GM18907 (cell line): Measurements from ENCODE around the gene VEZF1.
"Not testable (repeated sequence)": the region's sequence is repeated elsewhere in the genome, so short reads cannot be mapped to it uniquely, and the experiment has no call there.

Source experiments
- ATAC-seq: cut with Tn5 transposase; IDR thresholded peaks from one replicate; pipeline ENCODE4 v1.9.1; 2021; ENCODE audit warnings: mild to moderate bottlenecking, moderate library complexity; ENCODE audit not compliant: unreplicated experiment

VEZF1 gene

GRCh38 chr17:57974053-57974824 lies 13.8 kb downstream of the VEZF1 start:
- ATAC-seq, result not testable (repeated sequence)

GRCh38 chr17:57972151-57972550 lies 15.9 kb downstream of the VEZF1 start:
- no peak for ATAC-seq

- ATAC-seq, result no peak
These were observed 16.5 kb downstream of the VEZF1 start for GRCh38 chr17:57971572-57971971.

GRCh38 chr17:57970710-57971109 lies 17.3 kb downstream of the VEZF1 start:
- no peak for ATAC-seq

GRCh38 chr17:57968456-57968855 lies 19.6 kb downstream of the VEZF1 start:
- no peak for ATAC-seq

GRCh38 chr17:57966875-57967274 lies 21.2 kb downstream of the VEZF1 start:
- no peak for ATAC-seq

GRCh38 chr17:57966246-57966645 lies 21.8 kb downstream of the VEZF1 start:
- no peak for ATAC-seq

- no peak for ATAC-seq
These were observed 22.4 kb downstream of the VEZF1 start for GRCh38 chr17:57965521-57966160.

- no peak for ATAC-seq
These were observed 24.9 kb downstream of the VEZF1 start for GRCh38 chr17:57963149-57963511.

- no peak for ATAC-seq
These were observed 25.5 kb downstream of the VEZF1 start for GRCh38 chr17:57962279-57963148.

GRCh38 chr17:57959929-57960328 lies 28.1 kb downstream of the VEZF1 start:
- ATAC-seq, result no peak

GRCh38 chr17:57958391-57958790 lies 29.7 kb downstream of the VEZF1 start:
- not testable (repeated sequence) for ATAC-seq

- no peak for ATAC-seq
These were observed 30.2 kb downstream of the VEZF1 start for GRCh38 chr17:57957886-57958285.

- no peak for ATAC-seq
These were observed 30.8 kb downstream of the VEZF1 start for GRCh38 chr17:57957120-57957850.

GRCh38 chr17:57956291-57957119 lies 31.5 kb downstream of the VEZF1 start:
- ATAC-seq, result peak; percentile 67

GRCh38 chr17:57955183-57955931 lies 32.7 kb downstream of the VEZF1 start, which contains the start of gene CUEDC1:
CUEDC1 (minus strand) TSS chr17:57955412; CDS start chr17:57885564, 69,848 bp downstream.
- ATAC-seq, result peak; percentile 47

GRCh38 chr17:57954397-57955182 lies 33.5 kb downstream of the VEZF1 start:
- peak; percentile 23 for ATAC-seq

- ATAC-seq, result no peak
These were observed 34.2 kb downstream of the VEZF1 start for GRCh38 chr17:57953705-57954396.
